Activated CD8-positive, alpha-beta memory T cell treated with anti-CD3 and anti-CD28 coated beads, Interleukin-2, amount 50 U/mL, for 4 hours (primary cell): ENCODE measurements around the gene ORAI1.
"Not testable (repeated sequence)": the region's sequence is repeated elsewhere in the genome, so short reads cannot be mapped to it uniquely, and the experiment has no call there.

Experiments used
- DNase-seq: peaks from one replicate; pipeline ENCODE4 v3.0.0-alpha.2; 2020

ORAI1 gene

DNA sequence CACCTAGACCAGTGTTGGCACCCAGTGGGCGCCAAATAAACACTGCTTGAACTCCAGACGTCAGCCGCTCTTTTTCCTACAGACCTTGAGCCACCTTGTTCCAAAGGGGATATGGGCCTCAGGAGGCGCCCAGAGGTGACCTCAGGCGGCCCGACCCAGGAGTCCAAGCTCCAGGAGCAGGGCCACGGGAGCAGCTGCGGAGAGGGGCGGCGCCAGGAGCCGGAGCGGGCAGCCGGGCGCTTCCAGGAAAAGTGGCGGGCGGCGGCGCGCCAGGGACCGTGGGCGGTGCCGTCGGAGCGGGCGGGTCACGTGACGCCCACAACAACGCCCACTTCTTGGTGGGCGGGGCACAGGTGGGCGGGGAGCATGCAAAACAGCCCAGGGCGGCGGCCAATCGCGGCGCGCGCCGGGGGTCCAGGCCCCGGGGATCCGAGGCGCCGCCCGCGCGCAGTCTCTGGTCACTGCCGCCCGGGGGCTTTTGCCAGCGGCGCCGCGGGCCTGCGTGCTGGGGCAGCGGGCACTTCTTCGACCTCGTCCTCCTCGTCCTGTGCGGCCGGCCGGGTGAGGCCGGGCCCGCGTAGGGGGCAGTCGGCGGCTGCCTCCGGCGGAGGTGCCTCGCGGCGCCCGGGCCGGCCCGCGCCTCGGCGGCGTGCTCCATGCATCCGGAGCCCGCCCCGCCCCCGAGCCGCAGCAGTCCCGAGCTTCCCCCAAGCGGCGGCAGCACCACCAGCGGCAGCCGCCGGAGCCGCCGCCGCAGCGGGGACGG, at the start of gene ORAI1:
ORAI1 (plus strand) TSS at position 444 of the 766 bp plus-strand sequence.
- DNase-seq: peak; percentile 99

DNA sequence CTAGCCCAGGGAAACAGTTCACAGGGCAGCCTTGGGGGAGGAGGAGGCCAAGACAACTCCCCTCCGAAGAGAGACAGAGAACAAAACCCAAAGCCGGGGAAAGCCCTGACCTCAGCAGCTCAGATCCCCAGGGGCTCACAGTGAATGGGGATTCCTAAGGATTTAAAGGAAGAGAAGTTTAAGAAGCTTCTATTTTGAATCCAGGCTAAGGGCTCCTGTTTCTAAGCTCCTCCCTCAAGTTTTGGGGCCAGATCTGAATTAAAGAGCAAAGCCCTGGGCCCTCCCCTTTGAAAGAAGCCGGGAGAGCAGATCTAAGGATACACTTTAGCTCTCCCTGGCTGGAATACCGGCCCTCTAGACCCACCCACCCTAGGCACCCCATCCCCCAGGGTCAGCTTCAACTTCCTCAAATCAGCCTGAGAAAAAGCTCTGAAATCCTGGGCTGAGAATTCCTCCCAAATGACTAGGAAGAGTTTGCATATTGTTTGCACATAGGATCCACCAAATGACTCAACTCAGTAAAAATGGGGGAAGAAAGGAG, 49.4 kb upstream of the ORAI1 start:
- no peak for DNase-seq

DNA sequence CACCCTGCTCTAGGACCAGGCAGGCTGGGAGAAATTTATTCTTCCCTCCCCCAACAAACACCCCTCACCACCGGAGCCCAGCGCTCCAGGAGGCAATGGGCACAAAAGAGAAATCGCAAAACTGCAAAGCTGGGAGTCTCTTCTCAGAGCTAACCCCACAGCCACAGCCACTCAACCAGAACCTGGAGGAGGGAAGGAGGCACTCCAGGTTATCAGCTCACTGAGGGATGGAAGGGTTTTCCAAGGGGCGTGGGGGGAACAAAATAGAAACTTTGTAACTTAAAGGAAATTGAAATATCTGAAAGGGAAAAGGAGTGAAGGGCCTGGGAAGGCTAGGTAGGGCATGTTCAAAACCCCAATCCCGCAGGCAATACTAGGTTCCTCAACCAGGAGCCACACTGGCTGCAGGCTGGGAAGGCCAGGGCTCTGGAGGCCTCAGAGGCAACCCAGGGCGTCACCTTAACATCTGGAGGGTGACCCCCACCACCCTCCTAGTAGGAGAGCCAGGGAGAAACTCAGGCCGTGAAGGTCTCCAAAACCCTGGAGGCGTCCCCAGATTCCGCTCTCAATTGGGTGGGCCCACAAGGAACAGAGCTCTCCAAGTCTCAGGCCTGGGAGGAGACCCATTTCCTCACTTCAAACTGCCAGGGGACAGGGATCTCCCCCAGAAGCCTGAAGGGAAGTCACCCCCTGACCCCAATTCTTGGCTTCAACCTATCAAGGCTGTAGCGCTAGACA, 48.7 kb upstream of the ORAI1 start:
- no peak for DNase-seq

DNA sequence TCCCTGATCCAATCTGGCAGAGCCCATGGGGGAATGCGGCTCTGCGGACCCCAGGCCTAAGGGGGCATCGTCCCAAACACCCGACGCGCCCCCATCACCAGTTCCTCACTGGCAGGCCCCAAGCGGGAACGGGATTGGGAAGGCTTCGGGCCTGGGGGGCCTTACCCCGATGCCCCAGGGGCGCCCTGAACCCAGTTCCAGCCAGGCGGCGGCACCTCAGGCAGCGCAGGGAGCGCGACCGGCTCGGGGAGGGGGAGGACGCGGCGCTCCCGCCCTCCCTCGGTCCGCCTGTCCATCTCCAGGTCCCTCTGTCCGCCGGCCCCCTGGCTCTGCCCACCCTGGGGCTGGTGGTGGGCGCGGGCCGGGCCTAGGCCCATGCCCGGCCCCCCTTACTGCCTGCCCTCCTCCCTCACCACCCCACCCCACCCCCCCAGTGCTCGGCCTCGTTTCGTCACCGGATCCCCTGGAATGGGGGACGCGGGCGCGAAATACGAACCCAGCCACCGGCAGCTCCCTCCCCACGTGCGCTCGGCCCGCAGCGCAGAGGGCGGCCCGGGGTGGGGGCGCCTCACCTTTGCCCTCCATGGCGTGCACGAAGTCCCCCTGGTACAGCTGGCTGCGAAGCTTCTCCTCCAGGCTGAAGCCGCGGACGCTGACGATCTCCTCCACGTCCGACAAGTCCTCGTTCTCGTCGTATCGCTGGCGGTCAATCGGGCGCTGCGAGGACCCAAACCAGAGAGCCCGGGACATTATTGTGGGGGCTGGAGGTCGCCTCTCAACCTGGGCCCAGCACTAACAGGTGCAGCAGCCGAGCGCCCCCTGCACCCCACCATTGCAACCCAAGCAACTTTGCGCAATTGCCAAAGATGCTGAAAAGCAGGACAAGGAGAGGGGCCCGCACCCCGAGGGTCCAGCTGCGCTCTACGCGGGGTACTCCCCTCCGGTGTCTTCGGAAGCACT, 47.8 kb upstream of the ORAI1 start:
- peak; percentile 45 for DNase-seq

DNA sequence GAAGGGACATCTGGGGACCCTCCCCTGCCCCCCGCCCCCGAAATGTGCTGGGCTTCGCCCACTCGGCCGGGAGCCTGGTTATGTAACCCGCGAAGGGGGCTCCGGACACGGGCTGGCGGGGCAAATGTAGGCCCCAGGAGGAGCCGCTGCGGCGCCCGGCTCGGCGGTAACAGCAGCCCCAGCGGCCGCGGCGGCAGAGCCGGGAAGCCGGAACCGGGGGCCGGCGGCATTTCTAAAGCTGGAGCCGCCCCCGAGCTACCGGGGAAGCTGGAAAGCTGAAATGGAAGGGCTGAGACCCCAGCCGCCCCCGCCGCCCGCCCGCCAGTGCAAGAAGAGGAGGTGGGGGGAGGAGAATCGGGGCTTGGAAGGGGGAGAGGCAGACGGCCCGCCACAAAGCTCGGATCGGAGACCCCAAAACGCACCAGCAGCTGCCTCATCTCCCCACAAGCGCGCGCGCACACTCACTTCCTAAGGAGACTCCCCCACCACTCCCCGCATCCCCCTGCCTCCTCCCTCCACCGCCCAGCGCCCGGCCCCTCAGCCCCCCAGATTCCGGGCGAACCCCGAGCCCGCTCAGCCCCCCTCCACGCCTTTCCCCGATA, 47.0 kb upstream of the ORAI1 start:
- peak; percentile 41 for DNase-seq

DNA sequence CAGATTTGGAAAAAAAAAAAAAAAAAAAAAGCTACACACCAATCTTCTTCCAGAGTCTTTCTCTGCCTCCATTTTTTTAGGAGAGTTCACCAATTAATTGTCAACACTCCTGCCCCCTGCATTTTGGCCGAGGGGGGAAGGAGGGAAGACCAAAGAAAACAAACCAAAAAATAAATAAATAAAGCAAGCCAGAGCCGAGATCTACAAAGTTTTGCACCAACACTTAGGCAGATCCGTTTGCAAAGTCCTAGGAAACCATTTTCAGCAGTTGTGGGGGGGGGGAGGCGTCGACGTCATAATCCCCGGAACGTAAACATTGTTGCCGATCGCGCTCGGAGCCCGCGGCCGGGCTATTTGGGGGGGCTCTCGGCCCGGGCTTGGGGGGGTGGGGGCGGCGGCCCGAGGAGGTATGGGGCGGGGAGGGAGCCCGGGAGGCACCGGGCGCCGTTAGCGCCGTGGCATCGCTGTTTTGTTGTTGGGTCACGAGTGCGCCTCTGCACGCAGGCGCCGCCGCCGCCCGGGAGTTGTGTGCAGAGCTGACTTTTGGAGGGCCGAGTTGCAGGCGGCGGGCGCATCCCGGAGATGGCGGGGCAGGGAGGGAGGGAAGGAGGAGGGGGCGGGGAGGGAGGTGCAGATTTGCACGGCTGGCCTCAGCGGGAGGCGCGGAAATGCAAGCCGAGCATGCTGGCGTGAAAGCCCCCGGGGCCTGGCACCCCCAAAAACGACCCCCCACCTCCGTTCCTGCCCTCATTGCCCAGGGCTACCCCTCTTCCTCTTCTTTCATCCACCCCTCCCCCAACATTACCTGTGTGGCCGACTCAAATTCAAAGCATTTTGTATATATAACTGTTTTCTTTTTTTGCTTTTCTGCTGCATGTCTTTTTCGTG, 46.1 kb upstream of the ORAI1 start:
- DNase-seq: peak; percentile 74

DNA sequence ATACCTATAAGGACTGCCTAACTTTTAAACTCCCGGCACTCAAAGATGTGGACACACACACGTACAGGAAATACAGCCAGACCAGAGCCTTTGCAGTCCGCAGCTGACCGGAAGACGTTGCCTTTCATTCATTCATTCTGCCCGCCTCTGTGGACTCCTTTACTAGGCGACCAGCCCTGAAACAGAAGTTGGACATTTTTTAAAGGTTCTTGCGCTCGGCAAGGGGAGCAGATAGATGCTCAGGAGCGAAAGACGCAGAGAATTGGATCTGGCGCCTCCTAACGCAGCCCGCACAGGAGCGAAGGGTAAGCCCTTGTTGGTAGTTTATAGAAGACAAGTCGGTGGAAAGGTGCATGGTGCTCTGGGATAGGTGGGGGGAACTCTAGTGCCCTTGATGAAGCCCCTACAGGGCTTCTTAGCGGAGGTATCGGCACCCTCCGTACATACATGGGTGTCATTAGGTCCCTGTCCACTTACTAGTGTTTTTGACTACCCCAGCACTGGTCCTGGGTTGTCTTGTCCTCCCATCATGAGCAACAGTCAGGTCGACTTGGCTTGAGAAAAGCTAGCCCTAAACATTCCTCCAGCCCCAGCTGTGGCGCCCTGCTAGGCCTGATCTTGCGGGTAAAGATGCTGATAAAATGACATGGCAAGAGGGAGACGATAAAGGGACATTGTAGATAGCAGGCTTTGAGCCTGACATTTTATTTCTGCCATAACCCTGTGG, 45.2 kb upstream of the ORAI1 start, which contains the start of gene KDM2B:
KDM2B (minus strand) TSS at position 65 of the 727 bp plus-strand sequence. CDS start 112 bp downstream, outside the sequence.
- no peak for DNase-seq

DNA sequence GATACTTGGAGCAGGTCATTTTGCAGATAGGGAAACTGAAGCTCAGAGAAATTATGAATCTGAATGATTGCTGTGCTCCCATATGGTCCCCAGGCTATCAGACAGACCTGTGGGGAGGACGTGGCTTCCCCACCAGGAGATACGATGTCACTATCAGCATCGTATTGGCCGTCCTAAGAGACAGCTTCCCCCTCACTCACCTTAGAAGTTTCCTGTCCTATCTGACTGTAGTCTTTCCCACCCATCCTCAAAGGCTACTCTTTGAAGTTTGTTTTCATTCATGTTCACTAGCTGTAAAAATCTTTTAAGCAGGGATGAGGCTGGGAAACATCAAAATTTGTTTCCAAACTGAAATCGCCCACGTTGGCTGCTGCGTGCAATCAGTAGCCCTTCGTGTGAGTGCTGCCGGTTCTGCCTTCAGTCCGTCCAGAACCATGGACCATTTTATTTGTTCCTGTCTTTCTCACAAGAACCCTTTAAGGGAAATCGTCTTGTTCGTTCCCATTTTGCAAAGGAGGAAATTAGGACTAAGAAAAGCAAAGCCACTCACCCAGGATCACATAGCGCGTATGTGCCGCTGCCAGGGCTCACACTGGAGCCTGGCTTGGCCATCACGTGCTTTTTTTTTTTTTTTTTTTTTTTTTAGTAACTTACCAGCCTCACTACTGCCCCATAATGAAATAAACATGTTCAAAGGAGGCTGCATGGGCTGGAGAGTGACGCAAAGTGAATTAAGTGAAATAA, 44.5 kb upstream of the ORAI1 start:
- DNase-seq: no peak

DNA sequence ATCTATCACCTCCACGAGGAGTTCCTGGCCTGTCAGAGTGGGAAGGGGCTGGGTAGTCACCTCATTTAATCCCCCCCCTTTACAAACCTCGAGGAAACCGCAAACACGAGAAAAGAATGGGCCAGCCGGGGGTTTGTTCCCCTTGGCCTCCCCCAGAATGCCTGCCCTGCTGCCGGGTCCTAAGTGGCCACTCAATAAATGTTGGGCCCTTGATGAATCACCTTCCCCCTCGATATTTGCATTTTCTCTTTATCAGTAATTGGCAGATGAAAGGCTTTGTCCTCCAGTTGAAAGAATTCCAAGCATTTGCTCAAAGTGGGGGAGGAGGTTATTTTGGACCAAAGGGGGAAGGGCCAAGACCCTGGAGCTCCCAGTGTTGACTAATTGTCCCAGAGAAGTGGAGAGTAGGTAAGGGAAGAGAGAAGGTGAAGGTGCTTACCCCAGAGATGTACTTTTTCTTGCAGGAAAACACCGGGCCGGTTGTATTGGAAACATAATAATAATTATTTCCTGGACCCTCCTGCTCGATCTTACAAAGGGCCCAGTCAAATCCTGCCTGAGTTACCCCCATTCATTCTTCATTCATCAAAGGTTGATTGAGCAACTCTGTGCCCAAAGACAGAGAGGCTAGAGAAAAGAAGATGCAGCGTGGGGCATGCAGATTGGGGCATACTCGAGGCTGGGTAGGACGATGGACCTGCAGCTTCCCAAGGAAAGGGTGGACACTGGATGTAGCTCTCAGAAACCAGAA, 43.6 kb upstream of the ORAI1 start:
- no peak for DNase-seq

DNA sequence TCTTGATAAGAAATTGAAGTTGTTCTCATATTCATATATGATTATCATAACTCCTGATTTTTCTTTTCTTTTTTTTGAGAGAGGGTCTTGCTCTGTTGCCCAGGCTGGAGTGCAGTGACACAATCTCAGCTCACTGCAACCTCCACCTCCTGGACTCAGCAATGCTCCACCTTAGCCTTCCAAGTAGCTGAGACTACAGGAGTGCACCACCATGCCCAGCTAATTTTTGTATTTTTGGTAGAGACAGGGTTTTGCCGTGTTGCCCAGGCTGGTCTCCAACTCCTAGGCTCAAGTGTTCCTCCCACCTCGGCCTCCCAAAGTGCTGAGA, 43.0 kb upstream of the ORAI1 start:
- not testable (repeated sequence) for DNase-seq

DNA sequence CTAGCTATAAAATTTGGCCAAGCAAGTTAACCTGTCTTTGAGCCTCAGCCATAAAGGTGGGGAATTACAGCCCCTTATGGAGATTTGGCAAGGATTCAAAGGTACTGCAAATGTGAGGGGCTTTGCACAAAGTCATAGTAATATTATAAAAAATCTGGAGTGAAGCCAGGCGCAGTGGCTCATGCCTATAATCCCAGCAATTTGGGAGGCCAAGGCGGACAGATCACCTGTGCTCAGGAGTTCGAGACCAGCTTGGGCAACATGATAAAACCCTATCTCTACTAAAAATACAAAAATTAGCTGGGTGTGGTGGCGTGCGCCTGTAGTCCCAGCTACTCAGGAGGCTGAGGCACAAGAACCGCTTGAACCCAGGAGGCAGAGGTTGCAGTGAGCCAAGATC, 41.4 kb upstream of the ORAI1 start:
- not testable (repeated sequence) for DNase-seq

DNA sequence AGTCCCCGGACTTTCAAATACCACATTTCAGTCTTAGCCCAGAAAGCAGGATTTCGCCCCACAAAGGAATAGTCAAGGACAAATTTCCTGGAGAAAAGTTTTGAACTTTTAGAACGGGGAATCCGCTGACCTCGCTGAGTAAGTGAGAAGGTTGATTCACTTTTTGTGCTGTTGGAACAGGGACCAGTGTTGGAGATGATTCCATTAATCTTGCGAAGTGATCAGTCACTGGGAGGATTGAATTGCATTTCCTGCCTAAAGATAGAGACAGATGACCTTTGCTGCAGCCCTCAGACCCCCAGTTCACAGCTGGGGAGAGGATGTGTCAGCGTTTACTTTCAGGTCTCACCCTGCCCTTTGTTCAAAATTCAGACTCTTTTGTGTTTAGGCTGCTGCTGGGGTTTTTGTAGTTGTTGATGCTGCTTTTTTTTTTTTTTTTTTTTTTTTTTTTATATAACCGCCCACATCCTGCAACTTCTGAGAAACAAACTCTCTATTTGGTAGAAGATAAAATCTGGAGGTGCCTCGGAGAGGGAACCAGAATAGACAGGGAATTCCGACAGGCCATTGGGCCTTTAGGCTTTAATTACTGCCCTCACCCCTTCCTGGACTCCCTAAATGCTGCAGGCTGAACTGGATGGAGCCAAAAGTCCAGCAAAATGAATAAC, 35.7 kb upstream of the ORAI1 start:
- peak; percentile 68 for DNase-seq

DNA sequence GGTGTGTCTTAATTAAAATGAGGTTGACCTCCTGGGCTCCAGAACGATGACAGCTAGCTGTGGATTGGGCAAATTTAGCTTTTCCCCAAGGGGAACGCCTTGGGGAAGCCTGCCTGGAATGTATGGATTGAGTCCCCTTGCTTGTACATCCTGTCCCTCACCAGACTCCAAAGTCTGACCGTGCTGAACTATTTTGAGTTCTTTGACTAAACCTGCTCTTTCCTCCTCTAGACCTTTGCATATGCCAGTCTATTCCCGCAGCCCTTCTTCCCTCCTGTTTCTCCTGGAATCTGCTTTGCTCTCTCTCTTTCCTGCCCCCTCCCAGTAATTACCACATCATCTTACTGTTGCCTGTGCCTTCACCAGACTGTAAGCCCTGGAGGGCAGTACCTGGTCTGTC, 34.0 kb upstream of the ORAI1 start:
- no peak for DNase-seq

DNA sequence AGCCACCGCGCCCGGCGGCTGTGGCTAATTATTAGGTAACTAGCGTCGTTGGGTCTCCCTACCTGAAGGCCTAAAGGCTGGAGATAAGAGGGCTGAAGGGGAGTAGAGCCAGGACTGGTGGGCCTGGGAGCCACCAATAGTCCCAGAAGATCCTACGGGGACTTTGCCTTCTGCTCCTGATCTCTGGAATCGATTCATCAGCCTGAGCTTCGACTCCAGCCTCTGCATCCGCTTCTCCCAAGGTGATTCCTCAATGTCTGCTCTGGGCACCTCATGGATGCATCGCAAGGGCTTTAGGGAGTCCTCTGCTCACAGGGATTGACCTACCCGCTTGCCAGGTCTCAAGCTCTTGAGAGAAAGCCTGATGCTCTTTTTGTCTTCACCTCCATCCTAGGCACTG, 30.8 kb upstream of the ORAI1 start:
- no peak for DNase-seq

DNA sequence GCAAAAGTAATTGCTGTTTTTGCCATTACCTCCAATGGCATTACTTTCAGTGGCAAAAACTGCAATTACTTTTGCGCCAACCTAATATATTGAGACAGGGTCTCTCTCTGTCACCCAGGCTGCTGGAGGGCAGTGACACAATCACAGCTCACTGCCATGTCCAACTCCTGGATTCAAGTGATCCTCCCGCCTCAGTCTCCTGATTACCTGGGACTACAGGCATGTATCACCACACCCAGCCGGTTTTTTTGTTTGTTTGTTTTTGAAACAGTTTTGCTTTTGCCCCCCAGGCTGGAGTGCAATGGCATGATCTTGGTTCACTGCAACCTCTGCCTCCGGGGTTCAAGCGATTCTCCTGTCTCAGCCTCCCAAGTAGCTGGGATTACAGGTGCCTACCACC, 29.8 kb upstream of the ORAI1 start:
- DNase-seq: no peak

DNA sequence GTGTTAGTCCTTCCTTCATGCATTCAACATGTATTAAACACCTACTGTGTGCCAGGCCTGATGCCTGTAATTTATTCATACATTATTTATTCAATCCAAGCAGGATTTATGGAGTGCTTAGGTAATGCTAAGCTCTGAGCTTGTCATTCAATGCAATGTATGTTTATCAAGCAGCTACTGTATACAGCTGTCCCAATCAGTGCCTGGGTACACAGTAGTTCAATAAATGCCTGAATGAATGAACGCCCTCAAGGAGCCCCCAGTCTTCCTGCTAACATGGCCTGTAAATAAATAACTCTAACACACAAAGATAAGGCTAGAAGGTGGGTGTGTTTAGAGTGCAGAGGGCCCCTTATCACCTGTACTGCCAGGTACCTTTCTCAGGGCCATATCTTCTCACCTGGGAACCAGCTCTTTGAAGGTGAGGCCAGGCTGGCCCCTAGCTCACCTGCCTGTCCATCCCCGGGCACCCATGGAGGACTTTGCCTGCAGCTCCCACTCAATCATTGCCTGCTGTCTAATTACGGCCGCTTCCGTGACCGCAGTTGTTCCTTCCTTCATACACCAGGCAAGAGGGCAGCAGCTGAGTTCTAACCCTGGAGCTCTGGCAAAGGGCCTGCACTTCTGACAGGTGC, 25.5 kb upstream of the ORAI1 start:
- DNase-seq: no peak

DNA sequence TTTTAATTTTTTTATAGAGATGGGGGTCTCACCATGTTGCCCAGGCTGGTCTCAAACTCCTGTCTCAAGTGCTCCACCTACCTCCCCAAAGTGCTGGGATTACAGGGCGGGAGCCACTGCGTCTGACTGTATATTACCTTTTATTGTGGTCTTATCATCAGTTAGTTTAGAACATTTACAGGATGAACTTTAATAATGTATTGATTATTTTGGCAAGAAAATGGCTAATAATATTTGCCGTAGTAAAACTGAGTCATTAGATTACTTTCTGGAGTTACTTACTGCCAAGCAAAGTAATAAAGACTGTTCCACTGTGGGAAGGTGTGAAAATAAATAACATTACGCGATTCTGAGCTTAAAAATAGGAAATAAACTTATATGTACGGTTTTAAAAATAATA, 23.6 kb upstream of the ORAI1 start:
- DNase-seq: no peak

DNA sequence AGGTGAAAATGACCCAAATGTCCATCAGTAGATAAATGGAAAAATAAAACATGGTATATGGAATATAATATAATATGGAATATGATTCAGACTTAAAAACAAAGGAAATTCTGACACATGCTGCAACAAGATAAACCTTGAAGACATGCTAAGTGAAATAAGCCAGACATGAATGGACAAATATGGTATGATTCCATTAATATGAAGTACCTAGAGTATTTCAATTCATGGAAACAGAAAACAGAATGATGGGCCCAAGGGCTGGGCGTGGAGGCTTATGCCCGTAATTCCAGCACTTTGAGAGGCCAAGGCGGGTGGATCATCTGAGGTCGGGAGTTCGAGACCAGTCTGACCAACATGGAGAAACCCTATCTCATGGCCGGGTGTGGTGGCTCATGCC, 22.7 kb upstream of the ORAI1 start:
- DNase-seq: no peak
